Measurements from ENCODE around the gene PARP15.

DNA sequence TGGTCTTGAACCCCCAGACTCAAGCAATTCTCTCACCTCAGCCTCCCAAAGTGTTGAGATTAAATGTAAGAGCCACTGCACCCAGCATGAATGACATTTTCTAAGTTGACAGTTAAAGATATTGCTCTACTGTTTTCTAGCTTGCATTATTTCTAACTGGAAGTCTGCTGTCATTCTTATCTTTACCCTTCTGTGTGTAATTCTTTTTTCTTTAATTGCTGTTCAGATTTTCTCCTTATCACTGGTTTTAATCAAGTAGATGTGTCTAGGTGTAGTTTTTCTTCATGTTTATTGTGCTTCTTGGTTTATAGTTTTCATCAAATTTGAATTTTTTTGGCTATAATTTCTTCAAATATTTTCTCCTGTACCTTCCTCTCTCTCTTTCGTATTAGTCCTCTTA, 4.9 kb downstream of the PARP15 start:
- TF ChIP-seq YY1 (IDR thresholded peaks at IDR 0.05; ENCODE audit: insufficient read depth, insufficient read length): no peak
- no peak for TF ChIP-seq ZNF274 (IDR thresholded peaks at IDR 0.05; ENCODE audit: low read depth, low read length)
- no peak for TF ChIP-seq SUZ12 (IDR thresholded peaks at IDR 0.05; ENCODE audit: extremely low read depth, insufficient read depth, insufficient read length)

Measured in NT2/D1 (cell line).